ENCODE measurements around the gene AIFM1.
"Not testable (repeated sequence)": the region's sequence is repeated elsewhere in the genome, so short reads cannot be mapped to it uniquely, and the experiment has no call there.

Gene AIFM1

GRCh38 chrX:130118441-130119311, 47.0 kb downstream of the AIFM1 start:
- no peak for DNase-seq (ENCODE audit: low spot score)

- DNase-seq (ENCODE audit: low spot score) = no peak
Measured at GRCh38 chrX:130117166-130117565, 48.5 kb downstream of the AIFM1 start.

GRCh38 chrX:130115119-130115885, 50.3 kb downstream of the AIFM1 start:
- not testable (repeated sequence) for DNase-seq (ENCODE audit: low spot score)

GRCh38 chrX:130114141-130114588, 51.5 kb downstream of the AIFM1 start:
- DNase-seq (ENCODE audit: low spot score) = no peak

GRCh38 chrX:130111220-130112154, 54.2 kb downstream of the AIFM1 start:
- no peak for DNase-seq (ENCODE audit: low spot score)

GRCh38 chrX:130110379-130111219, 55.0 kb downstream of the AIFM1 start, which contains the start of gene ELF4:
Gene ELF4 (minus strand): TSS chrX:130110497. CDS start chrX:130081330, 29,167 bp downstream.
- no peak for DNase-seq (ENCODE audit: low spot score)

GRCh38 chrX:130109429-130110378, 55.9 kb downstream of the AIFM1 start:
- no peak for DNase-seq (ENCODE audit: low spot score)

- DNase-seq (ENCODE audit: low spot score) = no peak
Measured at GRCh38 chrX:130108647-130109428, 56.8 kb downstream of the AIFM1 start.

GRCh38 chrX:130106071-130106470, 59.6 kb downstream of the AIFM1 start:
- DNase-seq (ENCODE audit: low spot score) = no peak

- no peak for DNase-seq (ENCODE audit: low spot score)
Measured at GRCh38 chrX:130105244-130105643, 60.4 kb downstream of the AIFM1 start.

- no peak for DNase-seq (ENCODE audit: low spot score)
Measured at GRCh38 chrX:130103605-130104004, 62.0 kb downstream of the AIFM1 start.

- DNase-seq (ENCODE audit: low spot score) = no peak
Measured at GRCh38 chrX:130100180-130100579, 65.5 kb downstream of the AIFM1 start.

- DNase-seq (ENCODE audit: low spot score) = no peak
Measured at GRCh38 chrX:130098210-130098552, 67.5 kb downstream of the AIFM1 start.

- DNase-seq (ENCODE audit: low spot score) = no peak
Measured at GRCh38 chrX:130097507-130098209, 68.0 kb downstream of the AIFM1 start.

- DNase-seq (ENCODE audit: low spot score) = no peak
Measured at GRCh38 chrX:130095249-130096030, 70.2 kb downstream of the AIFM1 start.

GRCh38 chrX:130094696-130095095, 70.9 kb downstream of the AIFM1 start:
- no peak for DNase-seq (ENCODE audit: low spot score)

GRCh38 chrX:130093271-130093670, 72.4 kb downstream of the AIFM1 start:
- no peak for DNase-seq (ENCODE audit: low spot score)

Measured in pons (tissue), 1 donor.